Smooth muscle cell (in vitro differentiated cells): ENCODE data around the gene HRH1. TPM values are rescaled to one million over a fixed set of nuclear protein-coding genes. Genes with fewer than 3 reads are reported as not detected.

Experiments
- DNase-seq: peaks from one replicate; lab custom pipeline; 2025; ENCODE audit not compliant: unreplicated experiment; lab: John Stamatoyannopoulos, UW
- H2AFZ ChIP-seq: fragments of 200-600 bp; sonication (generic); 2 replicates; pipeline ENCODE4 v1.6.0; 2016; ENCODE audit warnings: antibody characterized with exemption, low read depth, mild to moderate bottlenecking
- H3F3A ChIP-seq: fragments of 200-600 bp; sonication (generic); 2 replicates; pipeline ENCODE4 v1.6.0; 2017; ENCODE audit warnings: antibody characterized with exemption, low read depth
- H3K27ac ChIP-seq: fragments of 200-600 bp; sonication (generic); 2 replicates; pipeline ENCODE4 v1.5.1; 2016; ENCODE audit warnings: low read depth, mild to moderate bottlenecking
- H3K27me3 ChIP-seq: fragments of 200-600 bp; sonication (generic); 2 replicates; pipeline ENCODE4 v1.6.1; 2016; ENCODE audit warnings: low read depth, mild to moderate bottlenecking
- H3K36me3 ChIP-seq: fragments of 200-600 bp; sonication (generic); 2 replicates; pipeline ENCODE4 v1.5.1; 2016; ENCODE audit warnings: low read depth
- H3K4me1 ChIP-seq: fragments of 200-600 bp; sonication (generic); 2 replicates; pipeline ENCODE4 v1.5.1; 2016; ENCODE audit warnings: low read depth
- H3K4me2 ChIP-seq: fragments of 200-600 bp; sonication (generic); 2 replicates; pipeline ENCODE4 v1.6.0; 2016; ENCODE audit warnings: mild to moderate bottlenecking
- H3K4me3 ChIP-seq: fragments of 200-600 bp; sonication (generic); 2 replicates; pipeline ENCODE4 v1.5.1; 2016; ENCODE audit warnings: mild to moderate bottlenecking
- H3K79me2 ChIP-seq: fragments of 200-600 bp; sonication (generic); 2 replicates; pipeline ENCODE4 v1.6.0; 2016; ENCODE audit warnings: low read depth, mild to moderate bottlenecking
- H3K9ac ChIP-seq: fragments of 200-600 bp; sonication (generic); 2 replicates; pipeline ENCODE4 v1.6.0; 2016; ENCODE audit warnings: low read depth
- H3K9me3 ChIP-seq: fragments of 200-600 bp; sonication (generic); replicated peaks from 2 replicates; pipeline ENCODE4 v1.5.1; 2016; ENCODE audit warnings: low read depth
- H4K20me1 ChIP-seq: fragments of 200-600 bp; sonication (generic); 2 replicates; pipeline ENCODE4 v1.6.0; 2016; ENCODE audit warnings: low read depth
- WGBS: methylation state at CpG from one replicate; pipeline ENCODE4 v1.1.7; 2016; ENCODE audit warnings: low lambda C conversion rate; 5-methylcytosine and 5-hydroxymethylcytosine counted together
- polyA plus RNA-seq: library from polyadenylated mRNA; unstranded; fragments of >200 nt; fragmentation: Nextera tagmentation; extraction: Ambion mirVana; gene quantifications from 2 replicates; pipeline ENCODE4 v1.2.1, GENCODE V29; 2016
- small RNA-seq: library from RNA; depleted of rRNA; stranded (forward); fragments of <200 nt; gene quantifications from one replicate; pipeline ENCODE3, GENCODE V24; 2014
- total RNA-seq: library from RNA; depleted of rRNA; stranded (reverse); fragments of >200 nt; gene quantifications from 2 replicates; pipeline ENCODE4 v1.2.3, GENCODE V29; 2014
- TF ChIP-seq, protein P1 (sequence below): fragments of 200-600 bp; sonication (generic); IDR thresholded peaks from 2 replicates; pipeline ENCODE4 v1.5.1; 2017; ENCODE audit warnings: borderline replicate concordance, mild to moderate bottlenecking, antibody characterized with exemption; ENCODE audit not compliant: insufficient read depth, poor library complexity, severe bottlenecking

Gene HRH1
- total and polyA plus RNA-seq, 2 experiments from 2014 or later = 7.3 to 9.9 TPM

DNA sequence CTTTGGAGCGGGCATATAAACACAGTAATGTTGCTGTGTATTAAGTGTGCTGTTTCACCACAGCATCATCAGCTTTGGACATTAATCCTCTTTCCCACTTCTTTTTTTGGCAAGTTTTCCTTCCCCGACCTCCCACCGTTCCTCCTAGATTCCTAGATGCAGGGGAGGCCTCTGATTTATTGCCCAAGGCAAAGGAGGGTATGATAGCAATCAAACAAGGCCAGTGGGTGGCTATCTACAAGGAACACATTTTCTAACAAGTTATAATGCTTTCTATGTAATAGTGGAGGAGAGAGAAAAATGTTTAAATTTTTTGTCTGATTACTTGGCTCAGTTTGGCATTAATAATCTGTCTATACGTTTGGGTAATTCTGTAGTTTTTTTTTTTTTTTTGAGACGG lies 156.0 kb downstream of the HRH1 start:
- 92% methylated on average over 5 of the region's 5 CpGs for WGBS
- Histone ChIP-seq H3K27ac (no peak overlapping the region), H2AFZ (no peak overlapping the region), H3K36me3 (peaks cover 26% of the 10 kb centered on the region), H3F3A (no peaks in the 10 kb centered on the region), H3K4me1 (no peaks in the 10 kb centered on the region), H3K79me2 (no peaks in the 10 kb centered on the region), H3K4me2 (no peak overlapping the region), H4K20me1 (no peaks in the 10 kb centered on the region), H3K9ac (no peak overlapping the region), H3K9me3 (no peaks in the 10 kb centered on the region), H3K4me3 (no peak overlapping the region), H3K27me3 (no peaks in the 10 kb centered on the region)
- TF ChIP-seq, protein P1, sequence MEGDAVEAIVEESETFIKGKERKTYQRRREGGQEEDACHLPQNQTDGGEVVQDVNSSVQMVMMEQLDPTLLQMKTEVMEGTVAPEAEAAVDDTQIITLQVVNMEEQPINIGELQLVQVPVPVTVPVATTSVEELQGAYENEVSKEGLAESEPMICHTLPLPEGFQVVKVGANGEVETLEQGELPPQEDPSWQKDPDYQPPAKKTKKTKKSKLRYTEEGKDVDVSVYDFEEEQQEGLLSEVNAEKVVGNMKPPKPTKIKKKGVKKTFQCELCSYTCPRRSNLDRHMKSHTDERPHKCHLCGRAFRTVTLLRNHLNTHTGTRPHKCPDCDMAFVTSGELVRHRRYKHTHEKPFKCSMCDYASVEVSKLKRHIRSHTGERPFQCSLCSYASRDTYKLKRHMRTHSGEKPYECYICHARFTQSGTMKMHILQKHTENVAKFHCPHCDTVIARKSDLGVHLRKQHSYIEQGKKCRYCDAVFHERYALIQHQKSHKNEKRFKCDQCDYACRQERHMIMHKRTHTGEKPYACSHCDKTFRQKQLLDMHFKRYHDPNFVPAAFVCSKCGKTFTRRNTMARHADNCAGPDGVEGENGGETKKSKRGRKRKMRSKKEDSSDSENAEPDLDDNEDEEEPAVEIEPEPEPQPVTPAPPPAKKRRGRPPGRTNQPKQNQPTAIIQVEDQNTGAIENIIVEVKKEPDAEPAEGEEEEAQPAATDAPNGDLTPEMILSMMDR = no peak
- DNase-seq = no peak

DNA sequence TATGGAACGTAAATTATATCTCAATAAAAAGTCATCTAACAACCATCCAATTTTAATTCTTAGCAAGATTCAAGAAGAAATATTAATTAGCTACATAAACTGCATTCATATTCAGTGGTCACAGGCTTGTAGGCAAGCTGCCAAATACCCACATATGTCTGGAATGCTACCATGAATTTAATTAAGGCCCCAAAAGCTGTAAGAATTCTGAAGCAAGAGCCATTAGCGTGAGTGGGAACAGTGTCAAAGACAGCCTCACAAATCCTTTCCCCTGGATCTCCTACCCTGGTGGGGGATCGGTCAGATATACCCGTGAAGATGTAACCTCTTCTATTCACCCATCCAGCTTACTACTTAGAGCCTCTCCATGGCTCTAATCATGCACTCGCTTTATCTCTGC lies 157.9 kb downstream of the HRH1 start:
- H3K9me3 ChIP-seq = no peaks in the 10 kb centered on the region
- DNase-seq = no peak
- H3K27ac ChIP-seq = peak overlapping the region; percentile 38
- no peaks in the 10 kb centered on the region for H4K20me1 ChIP-seq
- 67% methylated on average over 5 of the region's 5 CpGs for WGBS
- TF ChIP-seq, protein P1 = no peak
- no peaks in the 10 kb centered on the region for H3F3A ChIP-seq
- peaks cover 42% of the 10 kb centered on the region for H3K36me3 ChIP-seq
- H3K4me1 ChIP-seq = no peaks in the 10 kb centered on the region
- no peak overlapping the region for H2AFZ ChIP-seq
- peak overlapping the region; percentile 24 for H3K4me2 ChIP-seq
- H3K27me3 ChIP-seq = no peaks in the 10 kb centered on the region
- H3K4me3 ChIP-seq = no peak overlapping the region
- H3K79me2 ChIP-seq = no peaks in the 10 kb centered on the region
- H3K9ac ChIP-seq = no peak overlapping the region

Small RNA genes within 50 kb of the gene (small RNA-seq; reads per million reads assigned to genes)
- not detected for gene AC083855.1

Other genes with a start within 250 kb of the HRH1 start
- 0.40 TPM in 2 replicates for gene SLC6A1, start 161.7 kb upstream of the HRH1 start, total RNA-seq
- gene SLC6A1, start 161.7 kb upstream of the HRH1 start, polyA plus RNA-seq = 0.26 TPM in 1 of 2 replicates, not detected in the other
- gene ATG7, start 117.9 kb downstream of the HRH1 start, total RNA-seq = 27.2 and 40.3 TPM in 2 replicates
- 19.4 and 27.4 TPM in 2 replicates for gene ATG7, start 117.9 kb downstream of the HRH1 start, polyA plus RNA-seq